ENCODE results near the gene NTSR2.

The NTSR2 gene

GRCh38 chr2:11616097-11616687 is 53.8 kb downstream of the NTSR2 start:
- TF ChIP-seq CTCF (IDR thresholded peaks at IDR 0.05) = no peak
- Histone ChIP-seq H3K9me3 (ENCODE audit: control insufficient read depth, low read length) (no peaks in the 10 kb centered on the region), H3K79me2 (no peaks in the 10 kb centered on the region), H3K36me3 (ENCODE audit: control insufficient read depth, insufficient read depth, low read length) (no peaks in the 10 kb centered on the region), H3K4me3 (ENCODE audit: low read depth, low read length) (no peak overlapping the region), H2AFZ (no peak overlapping the region), H3K9ac (no peak overlapping the region), H3K27me3 (ENCODE audit: control insufficient read depth, insufficient read depth, low read length) (no peaks in the 10 kb centered on the region), H3K27ac (no peak overlapping the region), H3K4me2 (ENCODE audit: low read length) (no peak overlapping the region), H3K4me1 (no peaks in the 10 kb centered on the region)

- no peak overlapping the region for H3K4me2 ChIP-seq (ENCODE audit: low read length)
Observed at GRCh38 chr2:11615209-11615608, 54.8 kb downstream of the NTSR2 start.

GRCh38 chr2:11613297-11613696 is 56.7 kb downstream of the NTSR2 start:
- H3K9me3 ChIP-seq (ENCODE audit: control insufficient read depth, low read length) = no peaks in the 10 kb centered on the region
- no peaks in the 10 kb centered on the region for H3K4me1 ChIP-seq
- H3K79me2 ChIP-seq = no peaks in the 10 kb centered on the region
- H3K9ac ChIP-seq = no peak overlapping the region
- H2AFZ ChIP-seq = no peak overlapping the region
- H3K36me3 ChIP-seq (ENCODE audit: control insufficient read depth, insufficient read depth, low read length) = no peaks in the 10 kb centered on the region
- H3K4me2 ChIP-seq (ENCODE audit: low read length) = no peak overlapping the region
- no peak overlapping the region for H3K4me3 ChIP-seq (ENCODE audit: low read depth, low read length)
- no peaks in the 10 kb centered on the region for H3K27me3 ChIP-seq (ENCODE audit: control insufficient read depth, insufficient read depth, low read length)
- H3K27ac ChIP-seq = no peak overlapping the region
- TF ChIP-seq CTCF (IDR thresholded peaks at IDR 0.05) = no peak

More at GRCh38 chr2:11615209-11615608, 54.8 kb downstream of the NTSR2 start:
- Histone ChIP-seq H3K36me3 (ENCODE audit: control insufficient read depth, insufficient read depth, low read length) (no peaks in the 10 kb centered on the region), H3K27ac (no peak overlapping the region), H3K79me2 (no peaks in the 10 kb centered on the region), H2AFZ (no peak overlapping the region), H3K9ac (no peak overlapping the region), H3K9me3 (ENCODE audit: control insufficient read depth, low read length) (no peaks in the 10 kb centered on the region), H3K27me3 (ENCODE audit: control insufficient read depth, insufficient read depth, low read length) (no peaks in the 10 kb centered on the region), H3K4me3 (ENCODE audit: low read depth, low read length) (no peak overlapping the region), H3K4me1 (no peaks in the 10 kb centered on the region)
- TF ChIP-seq CTCF (IDR thresholded peaks at IDR 0.05) = no peak

GRCh38 chr2:11612553-11613215 is 57.3 kb downstream of the NTSR2 start:
- H3K9ac ChIP-seq = no peak overlapping the region
- H3K4me3 ChIP-seq (ENCODE audit: low read depth, low read length) = no peak overlapping the region

More at GRCh38 chr2:11612553-11613215, 57.3 kb downstream of the NTSR2 start:
- no peaks in the 10 kb centered on the region for H3K36me3 ChIP-seq (ENCODE audit: control insufficient read depth, insufficient read depth, low read length)
- no peaks in the 10 kb centered on the region for H3K4me1 ChIP-seq
- H3K9me3 ChIP-seq (ENCODE audit: control insufficient read depth, low read length) = no peaks in the 10 kb centered on the region
- H3K27me3 ChIP-seq (ENCODE audit: control insufficient read depth, insufficient read depth, low read length) = no peaks in the 10 kb centered on the region
- H3K79me2 ChIP-seq = no peaks in the 10 kb centered on the region
- no peak for TF ChIP-seq CTCF (IDR thresholded peaks at IDR 0.05)
- no peak overlapping the region for H3K27ac ChIP-seq
- no peak overlapping the region for H3K4me2 ChIP-seq (ENCODE audit: low read length)
- no peak overlapping the region for H2AFZ ChIP-seq
